K562 (cell line): ENCODE results near the gene MRPL52. TPM values are rescaled to one million over a fixed set of nuclear protein-coding genes. Genes with fewer than 3 reads are reported as not detected.

ENCODE experiments used
- ATAC-seq: fragments of 200-7000 bp; cut with Tn5 transposase; 3 replicates; pipeline ENCODE4 v1.9.1; 2020; ENCODE audit warnings: moderate library complexity
- BruUV-seq: library from RNA; stranded (reverse); fragments of 400-500 nt; replicated peaks from 2 replicates; lab custom pipeline; 2021; lab: Mats Ljungman, UMichigan
- CTCF ChIA-PET: fragments of 300-600 bp; formaldehyde crosslinking; extraction: SDS; loops from one replicate; lab custom pipeline; 2021; ENCODE audit warnings: low intra/inter-chr PET ratio; lab: Yijun Ruan, JAX
- POLR2A ChIA-PET: fragments of 300-600, 350-650 bp; sonication (Branson Sonifier 250); formaldehyde crosslinking; extraction: SDS; loops from one replicate; lab custom pipeline; 2021; ENCODE audit warnings: antibody characterized with exemption, inconsistent platforms; lab: Yijun Ruan, JAX
- DNase-seq, 4 experiments: peaks; one replicate each; pipeline versions ENCODE4 v3.0.0 to v3.0.0-alpha.2; 2011 to 2018; ENCODE audit warnings: low spot score in 3 of 4, mixed read lengths in 3 of 4; ENCODE audit errors: extremely low read depth in 1 of 4
- FAIRE-seq: peaks from 2 replicates; lab custom pipeline; 2011; peaks lifted over from hg19 to GRCh38; lab: Jason Lieb, UNC
- H2AFZ ChIP-seq: 2 replicates; pipeline ENCODE4 v1.6.0; 2011; ENCODE audit warnings: low read depth, low read length, control low read depth, inconsistent platforms
- H3K27ac ChIP-seq: fragments of 200-600 bp; 3 replicates; pipeline ENCODE4 v1.8.0; 2011; ENCODE audit warnings: low read depth, mild to moderate bottlenecking, control low read depth, inconsistent platforms, low read length, moderate library complexity, mixed read lengths; ENCODE audit errors: extremely low read depth
- H3K27me3 ChIP-seq, 2 experiments: fragments of 300-600 bp in 1 of 2; 2 replicates in 1 of 2; 3 replicates in 1 of 2; pipeline versions ENCODE4 v1.6.0 to v1.8.0; 2011; ENCODE audit warnings: inconsistent platforms in 2 of 2, low read length in 2 of 2, mild to moderate bottlenecking in 1 of 2, mixed read lengths in 1 of 2, moderate library complexity in 1 of 2; ENCODE audit not compliant: control insufficient read depth in 2 of 2, insufficient read depth in 2 of 2
- H3K36me3 ChIP-seq: fragments of 300-600 bp; 3 replicates; pipeline ENCODE4 v1.8.0; 2011; ENCODE audit warnings: mild to moderate bottlenecking, low read length, inconsistent platforms; ENCODE audit not compliant: control insufficient read depth, insufficient read depth
- H3K4me1 ChIP-seq, 2 experiments: fragments of 200-600 bp in 1 of 2; replicated peaks in 1 of 2; 2 replicates in 1 of 2; 3 replicates in 1 of 2; pipeline versions ENCODE4 v1.5.1 to v1.8.0; 2011; ENCODE audit warnings: inconsistent platforms in 2 of 2, low read length in 2 of 2, mild to moderate bottlenecking in 1 of 2, mixed read lengths in 1 of 2, moderate library complexity in 1 of 2; ENCODE audit not compliant: control insufficient read depth in 2 of 2, insufficient read depth in 2 of 2
- H3K4me2 ChIP-seq: 2 replicates; pipeline ENCODE4 v1.6.1; 2011; ENCODE audit warnings: low read length, control low read depth, inconsistent platforms, mixed read lengths; ENCODE audit not compliant: insufficient read depth
- H3K4me3 ChIP-seq: fragments of 200-600 bp; sonication (generic), shearing (Covaris generic); 2 replicates; pipeline ENCODE4 v1.5.1; 2016; ENCODE audit warnings: control low read depth, inconsistent platforms
- H3K79me2 ChIP-seq: fragments of 200-600 bp; 3 replicates; pipeline ENCODE4 v1.8.0; 2011; ENCODE audit warnings: low read length, inconsistent platforms; ENCODE audit not compliant: control insufficient read depth, insufficient read depth
- H3K9ac ChIP-seq, 2 experiments: 2 replicates each; pipeline versions ENCODE4 v1.6.0 to v1.6.1; 2011; ENCODE audit warnings: low read depth in 2 of 2, low read length in 2 of 2, control low read depth in 1 of 2, inconsistent platforms in 1 of 2, mild to moderate bottlenecking in 1 of 2, mixed read lengths in 1 of 2; ENCODE audit not compliant: insufficient read depth in 1 of 2
- H3K9me1 ChIP-seq: one replicate; pipeline ENCODE4 v1.6.0; 2011; ENCODE audit warnings: inconsistent platforms, mild to moderate bottlenecking, low read length, moderate library complexity; ENCODE audit not compliant: control insufficient read depth, insufficient read depth
- H3K9me3 ChIP-seq: replicated peaks from 2 replicates; pipeline ENCODE4 v1.5.1; 2011; ENCODE audit warnings: low read depth, low read length, inconsistent platforms; ENCODE audit not compliant: control insufficient read depth, insufficient read depth
- H4K20me1 ChIP-seq: replicated peaks from 2 replicates; pipeline ENCODE4 v1.6.1; 2011; ENCODE audit warnings: low read length, inconsistent platforms, mixed read lengths; ENCODE audit not compliant: control insufficient read depth, insufficient read depth
- ARNT ChIP-seq, 2 experiments: fragments of 450-650 bp; IDR thresholded peaks; 2 replicates each; pipeline ENCODE4 v1.6.1; 2016; ENCODE audit warnings: mild to moderate bottlenecking in 1 of 2
- ATF4 ChIP-seq: fragments of 450-650 bp; formaldehyde crosslinking; IDR thresholded peaks from 2 replicates; pipeline ENCODE4 v1.4.0; 2022; ENCODE audit warnings: mild to moderate bottlenecking, moderate library complexity
- CREM ChIP-seq: IDR thresholded peaks from 2 replicates; pipeline ENCODE4 v1.6.1; 2014; ENCODE audit warnings: antibody characterized with exemption, low read depth
- DEAF1 ChIP-seq: fragments of 450-650 bp; formaldehyde crosslinking; IDR thresholded peaks from 2 replicates; pipeline ENCODE4 v1.4.0; 2020; ENCODE audit warnings: mild to moderate bottlenecking, moderate library complexity
- KLF16 ChIP-seq: IDR thresholded peaks from 2 replicates; pipeline ENCODE4 v1.6.1; 2016; ENCODE audit warnings: antibody characterized with exemption
- MYNN ChIP-seq, 2 experiments: sonication (generic); formaldehyde crosslinking in 1 of 2; IDR thresholded peaks; 2 replicates each; pipeline versions ENCODE4 v1.5.0 to v1.6.1; 2016 to 2020; ENCODE audit warnings: antibody characterized with exemption in 1 of 2, missing genetic modification reagents in 1 of 2
- NR2F6 ChIP-seq: fragments of 450-650 bp; formaldehyde crosslinking; IDR thresholded peaks from 2 replicates; pipeline ENCODE4 v1.4.0; 2020; ENCODE audit warnings: mild to moderate bottlenecking
- RB1 ChIP-seq: fragments of 450-650 bp; IDR thresholded peaks from 2 replicates; pipeline ENCODE4 v1.6.1; 2017; ENCODE audit warnings: low read depth, mild to moderate bottlenecking
- RCOR1 ChIP-seq, 2 experiments: IDR thresholded peaks; 2 replicates each; pipeline ENCODE4 v1.6.1; 2012; ENCODE audit warnings: low read depth in 2 of 2, low read length in 2 of 2, borderline replicate concordance in 1 of 2, improper control_type of control experiment in 1 of 2
- SMAD4 ChIP-seq: fragments of 250-450 bp; sonication (Bioruptor Pico); conservative IDR thresholded peaks from 2 replicates; pipeline ENCODE4 v1.8.0; 2021; ENCODE audit warnings: inconsistent platforms, mild to moderate bottlenecking, moderate library complexity
- YY1 ChIP-seq, 3 experiments: IDR thresholded peaks; 2 replicates each; pipeline ENCODE4 v1.6.1; 2011; ENCODE audit warnings: low read length in 2 of 3, mild to moderate bottlenecking in 2 of 3, moderate library complexity in 2 of 3, borderline replicate concordance in 1 of 3, control low read depth in 1 of 3, low read depth in 1 of 3; ENCODE audit not compliant: insufficient read depth in 3 of 3, insufficient replicate concordance in 2 of 3, control insufficient read depth in 1 of 3, insufficient read length in 1 of 3; ENCODE audit errors: extremely low read depth in 1 of 3
- ZBTB7A ChIP-seq: IDR thresholded peaks from 2 replicates; pipeline ENCODE4 v1.6.1; 2011; ENCODE audit warnings: low read depth, mild to moderate bottlenecking, low read length, moderate library complexity, borderline replicate concordance; ENCODE audit not compliant: control insufficient read depth
- WGBS: fragments of 100-300 bp; shearing (Covaris generic); methylation state at CpG from one replicate; pipeline ENCODE4 v1.1.6; 2016; ENCODE audit warnings: low coverage, mixed read lengths; ENCODE audit not compliant: insufficient coverage; ENCODE audit errors: missing lambda C conversion rate; 5-methylcytosine and 5-hydroxymethylcytosine counted together
- in situ Hi-C: fragments of 300-500 bp; cut with MboI; formaldehyde crosslinking; loops from 4 replicates; pipeline ENCODE4 v1.15.0; 2018; ENCODE audit warnings: inconsistent platforms, mixed read lengths
- intact Hi-C: fragments of 100-400 bp; cut with micrococcal nuclease; formaldehyde crosslinking; loops from 2 replicates; pipeline ENCODE4 v1.14.2; 2022
- polyA plus RNA-seq, 8 experiments: library from polyadenylated mRNA; depleted of rRNA in 4 of 8; stranded (reverse) in 5 of 8; unstranded in 3 of 8; fragments of >200 nt; fragmentation: Nextera tagmentation in 2 of 8; fragmentation: Illumina TruSeq in 1 of 8; extraction: Ambion mirVana in 2 of 8; extraction: Trizol in 1 of 8; gene quantifications; 2 replicates each; pipeline versions ENCODE4 v1.2.1 to v1.2.3, GENCODE V29; 2011 to 2014; ENCODE audit warnings: inconsistent platforms in 1 of 8, missing spikeins in 1 of 8
- total RNA-seq, 7 experiments: library from RNA; depleted of rRNA in 6 of 7; stranded (reverse); fragments of >200 nt in 6 of 7; fragmentation: Illumina TruSeq in 2 of 7; extraction: Trizol in 2 of 7; gene quantifications; 2 replicates each; pipeline versions ENCODE4 v1.2.1 to v1.2.3, GENCODE V29; 2011 to 2021; ENCODE audit warnings: low replicate concordance in 1 of 7
- TF ChIP-seq, protein P1 (sequence below): fragments of 250-450 bp; sonication (Bioruptor Pico); IDR thresholded peaks from 2 replicates; pipeline ENCODE4 v1.4.0; 2020; ENCODE audit warnings: mild to moderate bottlenecking
- TF ChIP-seq, protein P2 (sequence below): fragments of 450-650 bp; IDR thresholded peaks from 2 replicates; pipeline ENCODE4 v1.6.1; 2017; ENCODE audit warnings: antibody characterized with exemption

Gene MRPL52
- total and polyA plus RNA-seq, 9 of the 15 experiments (the other 6 are each of a cell fraction or from before 2014, with no cell fraction given) = 56.5 to 213 (median 168) TPM

DNA sequence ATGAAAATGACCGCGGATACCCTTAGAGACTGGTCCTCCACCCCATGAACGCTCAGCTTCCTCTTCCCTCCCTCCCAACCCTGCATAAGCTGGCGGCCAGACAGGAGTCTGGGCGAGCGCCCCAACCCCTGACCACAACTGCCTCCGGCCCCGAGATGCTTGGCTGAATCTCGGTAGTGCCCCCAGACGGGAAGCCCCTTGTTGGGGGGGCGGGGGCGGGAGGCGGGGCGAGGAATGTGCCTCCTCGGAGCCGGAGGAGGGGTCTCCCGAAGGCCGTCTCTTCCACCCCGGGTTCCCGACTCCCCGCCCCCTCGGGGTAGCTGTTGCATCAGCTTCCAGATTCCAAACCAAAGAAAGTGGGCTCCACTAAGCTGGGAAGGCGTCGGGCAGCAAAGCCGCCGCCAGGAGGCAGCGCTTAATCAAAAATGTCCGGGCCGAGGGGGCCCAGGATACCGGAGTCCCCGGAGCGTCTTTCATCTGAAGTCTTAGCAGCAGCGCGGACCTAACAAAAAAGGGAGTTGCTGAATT, 7.1 kb upstream of the MRPL52 start:
- ChIA-PET POLR2A (interaction anchor here (0.6 to 2.6 kb wide), 6 partner anchors 10 to 80 kb away, joined by 3 to 10 read pairs (median 6); no protein-coding TSS in a partner anchor), CTCF (interaction anchor here (1.0 to 4.2 kb wide), 7 partner anchors 26 to 266 kb away, joined by 3 to 44 read pairs (median 4); no protein-coding TSS in a partner anchor)
- no peaks in the 10 kb centered on the region for H3K9me3 ChIP-seq
- no peaks in the 10 kb centered on the region for H3K79me2 ChIP-seq
- BruUV-seq = no TSS peak
- intact Hi-C loops (loop anchor here (1.0 to 5.0 kb wide), 3 partner anchors 31 to 77 kb away; partner anchors contain the start of gene LRP10), in situ Hi-C loops (no loop called here)
- peaks cover 18 to 30% of the 10 kb centered on the region in 2 experiments; a peak in 4 of 5 replicates for H3K4me1 ChIP-seq
- H3K9me1 ChIP-seq = no peaks in the 10 kb centered on the region
- no peak overlapping the region for H3K27ac ChIP-seq
- peak overlapping the region; percentile 37 to 43; a peak in 2 of 4 replicates for H3K9ac ChIP-seq
- no peaks in the 10 kb centered on the region for H3K27me3 ChIP-seq
- ATAC-seq (peak; percentile 88), FAIRE-seq (no peak), DNase-seq (peak; percentile 77 to 87 (median 82))
- peak overlapping the region; percentile 75 for H2AFZ ChIP-seq
- no peaks in the 10 kb centered on the region for H4K20me1 ChIP-seq
- H3K4me3 ChIP-seq = no peak overlapping the region
- H3K4me2 ChIP-seq = peak overlapping the region; percentile 47
- no peaks in the 10 kb centered on the region for H3K36me3 ChIP-seq
- WGBS = 3% methylated on average over 17 of the region's 34 CpGs
- TF ChIP-seq RCOR1 (IDR thresholded peaks at IDR 0.05; ENCODE audit: borderline replicate concordance in 1 of 2, low read depth in 2 of 2, low read length in 2 of 2) (peak in 1 of 2 experiments; percentile 50; a peak in 1 of 4 replicates), MYNN (IDR thresholded peaks at IDR 0.05) (0 out of 2 replicates have a peak, but pooled peaks have one; percentile 35), MYNN (CRISPR knock-in tag; IDR thresholded peaks at IDR 0.05) (no peak), ARNT (IDR thresholded peaks at IDR 0.05) (no peak), YY1 (IDR thresholded peaks at IDR 0.05; ENCODE audit: borderline replicate concordance in 1 of 3, control insufficient read depth in 1 of 3, extremely low read depth in 1 of 3, insufficient read depth in 3 of 3, insufficient read length in 1 of 3, insufficient replicate concordance in 2 of 3, low read depth in 1 of 3, low read length in 2 of 3) (peak in 1 of 3 experiments; percentile 44), DEAF1 (peak; percentile 90), ATF4 (CRISPR knock-in tag) (peak; percentile 93), SMAD4 (CRISPR knock-in tag) (0 out of 2 replicates have a peak, but pooled peaks have one; percentile 50), KLF16 (peak; percentile 42; the same call in 1 of the 2 replicates), CREM (0 out of 2 replicates have a peak, but pooled peaks have one; percentile 28), RB1 (peak; percentile 62; the same call in 1 of the 2 replicates), NR2F6 (no peak), ZBTB7A (peak; percentile 39; the same call in 1 of the 2 replicates)
- TF ChIP-seq, protein P1, sequence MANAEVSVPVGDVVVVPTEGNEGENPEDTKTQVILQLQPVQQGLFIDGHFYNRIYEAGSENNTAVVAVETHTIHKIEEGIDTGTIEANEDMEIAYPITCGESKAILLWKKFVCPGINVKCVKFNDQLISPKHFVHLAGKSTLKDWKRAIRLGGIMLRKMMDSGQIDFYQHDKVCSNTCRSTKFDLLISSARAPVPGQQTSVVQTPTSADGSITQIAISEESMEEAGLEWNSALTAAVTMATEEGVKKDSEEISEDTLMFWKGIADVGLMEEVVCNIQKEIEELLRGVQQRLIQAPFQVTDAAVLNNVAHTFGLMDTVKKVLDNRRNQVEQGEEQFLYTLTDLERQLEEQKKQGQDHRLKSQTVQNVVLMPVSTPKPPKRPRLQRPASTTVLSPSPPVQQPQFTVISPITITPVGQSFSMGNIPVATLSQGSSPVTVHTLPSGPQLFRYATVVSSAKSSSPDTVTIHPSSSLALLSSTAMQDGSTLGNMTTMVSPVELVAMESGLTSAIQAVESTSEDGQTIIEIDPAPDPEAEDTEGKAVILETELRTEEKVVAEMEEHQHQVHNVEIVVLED (CRISPR knock-in tag) = no peak
- TF ChIP-seq, protein P2, sequence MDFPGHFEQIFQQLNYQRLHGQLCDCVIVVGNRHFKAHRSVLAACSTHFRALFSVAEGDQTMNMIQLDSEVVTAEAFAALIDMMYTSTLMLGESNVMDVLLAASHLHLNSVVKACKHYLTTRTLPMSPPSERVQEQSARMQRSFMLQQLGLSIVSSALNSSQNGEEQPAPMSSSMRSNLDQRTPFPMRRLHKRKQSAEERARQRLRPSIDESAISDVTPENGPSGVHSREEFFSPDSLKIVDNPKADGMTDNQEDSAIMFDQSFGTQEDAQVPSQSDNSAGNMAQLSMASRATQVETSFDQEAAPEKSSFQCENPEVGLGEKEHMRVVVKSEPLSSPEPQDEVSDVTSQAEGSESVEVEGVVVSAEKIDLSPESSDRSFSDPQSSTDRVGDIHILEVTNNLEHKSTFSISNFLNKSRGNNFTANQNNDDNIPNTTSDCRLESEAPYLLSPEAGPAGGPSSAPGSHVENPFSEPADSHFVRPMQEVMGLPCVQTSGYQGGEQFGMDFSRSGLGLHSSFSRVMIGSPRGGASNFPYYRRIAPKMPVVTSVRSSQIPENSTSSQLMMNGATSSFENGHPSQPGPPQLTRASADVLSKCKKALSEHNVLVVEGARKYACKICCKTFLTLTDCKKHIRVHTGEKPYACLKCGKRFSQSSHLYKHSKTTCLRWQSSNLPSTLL = no peak
